GM19324 (cell line): ENCODE data around the gene PPP2CA.

Experiments
- ATAC-seq: cut with Tn5 transposase; IDR thresholded peaks from one replicate; pipeline ENCODE4 v1.9.1; 2021; ENCODE audit warnings: mild to moderate bottlenecking, moderate library complexity; ENCODE audit not compliant: unreplicated experiment, low FRiP score

The PPP2CA gene

DNA sequence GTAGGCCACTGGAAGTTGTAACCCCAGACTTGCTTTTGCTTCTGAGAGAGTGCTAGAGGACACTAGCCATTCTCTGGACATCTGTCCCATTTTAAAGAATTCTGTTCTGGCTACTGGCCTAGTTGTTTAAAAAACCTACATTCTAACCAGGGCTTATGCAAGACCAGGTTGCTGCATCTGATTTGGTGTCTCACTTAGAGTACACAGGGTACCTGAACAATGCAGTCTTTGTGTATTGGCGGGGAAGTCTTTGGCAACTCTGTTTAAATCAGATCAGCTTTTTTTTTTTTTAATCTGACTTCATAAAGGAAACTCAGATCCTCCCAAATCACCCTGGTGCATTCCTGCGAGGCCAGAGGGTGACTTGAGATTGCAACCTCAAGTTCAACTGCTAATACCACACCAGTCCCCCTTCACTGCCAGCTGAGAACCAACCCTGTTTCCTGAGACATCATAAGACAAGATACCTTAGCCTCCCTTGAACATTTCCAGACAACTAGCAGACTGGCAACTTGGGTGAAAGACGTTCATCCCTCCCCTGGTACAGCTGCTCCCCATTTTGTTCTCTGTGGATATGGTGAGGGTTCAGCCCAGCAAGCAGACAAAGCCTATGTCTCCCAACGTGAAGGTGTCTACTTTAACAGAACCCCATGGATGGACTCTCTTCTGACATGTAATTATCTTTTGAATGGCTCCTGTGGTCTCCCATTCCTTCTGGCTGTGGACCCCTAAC lies 76.1 kb downstream of the PPP2CA start:
- ATAC-seq, result no peak

DNA sequence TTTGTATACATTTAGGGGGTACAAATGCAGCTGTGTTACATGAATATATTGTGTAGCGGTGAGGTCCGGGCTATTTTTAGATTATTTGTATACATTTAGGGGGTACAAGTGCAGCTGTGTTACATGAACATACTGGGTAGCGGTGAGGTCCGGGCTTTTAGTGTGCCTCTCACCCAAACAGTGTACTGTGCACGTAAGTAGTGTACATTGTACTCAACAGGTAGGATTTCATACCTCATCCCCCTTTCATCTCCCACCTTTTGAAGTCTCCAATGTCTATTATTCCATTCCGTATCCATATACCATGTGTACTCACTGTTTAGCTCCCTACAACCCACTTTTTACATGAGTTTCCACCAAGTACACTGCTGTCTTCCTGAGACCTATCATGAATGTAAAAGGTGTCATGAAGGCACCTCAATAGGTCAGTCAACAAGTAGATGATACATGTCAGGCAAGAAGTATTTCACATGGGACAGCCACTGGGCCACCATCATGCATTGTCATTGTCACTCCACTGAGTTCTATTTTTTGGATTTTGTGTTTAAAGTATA lies 76.8 kb downstream of the PPP2CA start:
- no peak for ATAC-seq

DNA sequence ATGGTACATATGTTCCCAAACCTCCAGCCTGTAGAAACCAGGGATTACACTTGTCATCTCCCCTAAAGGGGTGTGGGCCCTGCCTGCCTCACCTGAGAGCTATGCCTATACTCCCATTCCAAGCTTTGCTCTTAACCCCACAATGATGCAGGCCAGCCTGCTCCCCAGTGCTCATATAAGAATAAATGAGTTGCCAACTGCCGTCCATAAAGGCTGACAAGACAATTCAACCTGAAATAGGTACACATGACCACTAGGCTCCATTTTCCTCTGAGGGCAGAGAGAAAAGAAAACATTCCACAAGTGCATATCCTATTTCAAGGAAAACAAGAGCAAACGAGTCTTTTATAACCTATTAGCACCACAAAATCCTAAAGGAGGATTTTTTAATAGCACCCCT lies 77.6 kb downstream of the PPP2CA start:
- ATAC-seq, result no peak

DNA sequence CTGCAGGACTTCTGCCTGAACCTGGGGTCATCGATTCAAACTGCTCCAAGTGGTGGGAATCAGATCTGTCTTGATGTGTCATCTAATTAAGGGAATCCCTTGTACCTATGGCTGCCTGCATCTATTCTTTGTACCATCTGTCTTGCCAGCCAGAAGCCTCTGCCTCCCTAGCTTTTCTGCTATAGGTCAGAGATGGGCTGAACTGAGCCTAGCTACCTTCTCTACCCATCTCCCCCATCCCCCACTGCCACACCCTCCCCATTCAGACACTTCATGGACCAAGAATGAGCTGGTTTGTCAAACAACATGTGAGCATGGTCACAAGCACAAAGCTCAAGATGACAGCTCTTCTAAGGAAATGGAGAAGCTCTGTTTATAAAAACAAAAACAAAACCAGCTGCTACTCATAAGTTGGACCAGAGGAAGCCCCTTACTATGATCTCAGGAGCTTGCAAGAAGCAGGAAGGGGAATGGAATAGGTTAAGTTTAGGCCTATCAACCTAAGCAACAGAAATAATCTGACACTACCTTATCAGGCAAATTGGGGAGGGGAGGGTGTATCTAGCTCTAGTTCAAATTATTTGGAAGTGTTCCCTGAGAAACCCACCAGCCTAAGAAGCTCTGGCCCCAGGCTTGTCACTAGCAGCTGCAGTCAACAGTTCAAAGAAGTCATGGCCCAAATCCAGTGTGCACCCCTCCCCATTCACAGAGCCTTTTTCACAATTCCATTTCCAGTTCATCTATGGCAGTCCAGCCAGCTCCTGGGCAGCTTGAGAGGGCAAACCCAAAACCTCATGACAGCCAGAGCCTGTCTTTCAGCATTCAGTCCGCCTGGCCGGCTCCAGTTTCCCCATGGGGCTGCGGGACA lies 79.0 kb downstream of the PPP2CA start:
- ATAC-seq, result no peak

DNA sequence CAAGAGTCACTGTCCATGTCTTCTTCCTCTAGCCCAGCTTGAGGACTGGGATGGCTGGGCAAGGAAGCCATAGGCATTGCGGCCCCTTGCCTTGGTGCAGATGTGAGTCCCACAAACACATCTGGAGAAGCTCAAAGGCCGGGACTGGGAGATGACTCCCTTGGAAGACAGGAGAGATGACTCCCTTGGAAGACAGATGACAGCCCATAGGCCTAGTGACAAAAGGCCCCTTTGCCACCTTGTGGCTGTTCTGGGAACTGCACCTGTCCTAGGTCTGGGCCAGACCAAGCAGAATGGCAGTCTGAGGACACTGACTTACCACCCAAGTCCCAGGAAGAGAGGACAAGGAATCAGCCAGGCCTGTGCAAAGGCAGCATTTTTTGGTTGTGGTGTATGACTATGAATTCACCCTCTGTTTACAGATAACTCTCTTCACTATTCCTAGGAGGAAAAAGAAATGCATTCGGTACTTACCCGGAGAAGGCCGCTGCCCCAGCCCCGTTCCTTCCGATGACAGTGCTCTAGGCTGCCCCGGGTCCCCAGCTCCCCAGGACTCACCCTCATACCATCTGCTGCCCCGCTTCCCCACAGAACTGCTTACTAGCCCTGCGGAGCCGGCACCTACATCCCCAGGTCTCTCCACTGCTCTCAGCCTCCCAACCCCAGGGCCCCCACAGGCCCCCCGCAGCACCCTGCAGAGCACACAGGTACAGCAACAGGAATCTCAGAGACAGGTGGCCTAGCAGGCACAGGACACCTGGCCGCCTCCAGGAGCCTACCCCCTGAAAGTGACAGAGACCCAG lies 79.9 kb downstream of the PPP2CA start:
- no peak for ATAC-seq

DNA sequence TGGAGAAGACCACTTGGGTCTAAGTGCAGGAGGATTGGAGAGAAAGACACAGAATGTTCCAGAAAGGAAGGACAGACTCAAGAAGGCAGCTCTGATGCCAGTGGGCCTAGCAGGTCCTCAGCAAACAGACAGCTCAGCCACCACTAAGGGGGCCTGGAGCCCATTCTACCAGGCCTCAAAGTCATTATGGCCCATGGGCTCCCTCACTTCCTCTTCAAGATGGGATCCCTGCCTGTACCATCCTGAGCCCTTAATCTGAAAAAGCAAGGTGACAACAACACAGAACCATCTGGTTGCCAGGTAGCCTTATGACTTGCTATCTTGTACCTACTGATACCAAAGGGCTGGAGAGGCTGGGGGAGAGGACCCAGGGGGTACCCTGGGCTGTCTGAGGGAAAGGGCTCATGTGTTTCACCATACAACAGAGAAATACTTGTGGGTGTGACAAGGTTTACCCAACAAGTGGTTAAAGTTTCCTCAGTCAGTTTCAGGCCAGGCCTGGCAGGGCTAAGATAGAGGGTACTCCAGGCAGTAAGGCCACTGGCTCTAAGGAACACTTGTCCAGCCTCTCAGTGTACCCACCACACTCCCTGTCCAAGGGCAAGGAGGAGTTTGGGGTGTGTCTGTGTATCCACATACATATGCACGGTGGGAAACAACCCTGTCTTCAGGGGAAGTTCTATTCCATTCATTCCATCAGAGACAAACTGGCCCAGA lies 80.7 kb downstream of the PPP2CA start:
- ATAC-seq, result no peak
